ENCODE measurements around the gene MIGA2.
"Not testable (repeated sequence)": the region's sequence is repeated elsewhere in the genome, so short reads cannot be mapped to it uniquely, and the experiment has no call there.

The MIGA2 gene

GRCh38 chr9:129101279-129101678 lies 64.9 kb downstream of the MIGA2 start:
- no peak for DNase-seq (ENCODE audit: low spot score)

DNA sequence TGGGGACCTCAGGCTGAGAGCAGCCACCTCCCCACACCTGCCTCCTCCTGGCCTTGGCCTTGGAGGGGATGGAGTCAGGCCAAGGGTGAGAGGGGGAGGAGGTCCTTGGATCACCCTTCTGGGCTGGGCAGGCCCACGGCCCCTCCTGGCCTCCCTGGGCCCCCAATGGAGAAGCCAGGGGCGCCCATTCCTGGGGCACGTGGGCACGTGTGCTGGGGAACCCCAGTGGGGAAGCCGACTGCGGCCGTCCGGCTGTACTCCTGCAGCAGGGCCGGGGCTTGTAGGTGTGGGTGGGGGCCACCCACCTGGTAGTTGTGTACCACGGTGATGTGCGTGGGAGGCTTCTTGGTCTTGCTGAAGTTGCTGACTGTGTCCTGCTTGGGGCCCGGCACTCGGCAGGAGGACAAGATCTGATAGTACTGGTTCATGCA lies 65.7 kb downstream of the MIGA2 start:
- no peak for DNase-seq (ENCODE audit: low spot score)

- peak; percentile 45 for DNase-seq (ENCODE audit: low spot score)
Measured at GRCh38 chr9:129102791-129103594, 66.6 kb downstream of the MIGA2 start.

DNA sequence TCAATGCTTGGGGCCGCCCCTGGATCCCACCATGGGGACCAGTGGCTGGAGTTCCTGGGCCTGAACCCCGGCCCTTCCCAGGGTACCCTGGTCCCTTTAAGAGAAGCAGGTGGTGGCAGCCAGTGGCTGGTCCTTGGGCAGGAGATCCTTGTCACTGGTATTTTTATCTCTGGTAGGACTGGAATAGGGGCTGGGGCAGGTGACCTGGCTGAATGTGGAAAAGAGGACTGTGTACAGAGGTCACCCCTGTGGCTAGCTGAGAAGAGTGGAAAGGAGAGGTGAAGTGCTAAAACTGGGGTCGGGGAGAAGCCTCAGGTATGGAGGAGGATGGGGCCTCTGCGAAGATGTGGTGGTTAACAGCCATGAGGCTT lies 67.2 kb downstream of the MIGA2 start:
- DNase-seq (ENCODE audit: low spot score) = no peak

DNA sequence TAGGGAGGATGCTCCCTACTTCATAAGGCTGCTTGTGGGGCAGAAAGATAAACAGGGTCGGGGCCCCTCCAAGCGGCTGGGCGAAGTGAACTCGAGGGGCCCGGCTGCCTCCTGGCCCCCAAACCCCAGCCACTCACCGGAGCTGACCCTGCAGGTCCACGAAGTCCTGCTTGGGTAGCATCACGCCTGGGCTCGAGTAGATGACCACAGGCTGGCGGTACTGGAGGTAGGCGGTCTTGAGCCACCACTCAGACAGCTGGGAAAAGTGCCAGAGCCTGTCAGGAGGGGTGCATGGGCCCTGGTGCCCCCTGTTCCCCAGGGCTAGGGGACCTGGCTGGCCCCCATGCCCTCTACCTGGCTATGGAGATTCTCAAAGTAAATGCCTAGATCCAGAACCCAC lies 67.6 kb downstream of the MIGA2 start:
- no peak for DNase-seq (ENCODE audit: low spot score)

DNA sequence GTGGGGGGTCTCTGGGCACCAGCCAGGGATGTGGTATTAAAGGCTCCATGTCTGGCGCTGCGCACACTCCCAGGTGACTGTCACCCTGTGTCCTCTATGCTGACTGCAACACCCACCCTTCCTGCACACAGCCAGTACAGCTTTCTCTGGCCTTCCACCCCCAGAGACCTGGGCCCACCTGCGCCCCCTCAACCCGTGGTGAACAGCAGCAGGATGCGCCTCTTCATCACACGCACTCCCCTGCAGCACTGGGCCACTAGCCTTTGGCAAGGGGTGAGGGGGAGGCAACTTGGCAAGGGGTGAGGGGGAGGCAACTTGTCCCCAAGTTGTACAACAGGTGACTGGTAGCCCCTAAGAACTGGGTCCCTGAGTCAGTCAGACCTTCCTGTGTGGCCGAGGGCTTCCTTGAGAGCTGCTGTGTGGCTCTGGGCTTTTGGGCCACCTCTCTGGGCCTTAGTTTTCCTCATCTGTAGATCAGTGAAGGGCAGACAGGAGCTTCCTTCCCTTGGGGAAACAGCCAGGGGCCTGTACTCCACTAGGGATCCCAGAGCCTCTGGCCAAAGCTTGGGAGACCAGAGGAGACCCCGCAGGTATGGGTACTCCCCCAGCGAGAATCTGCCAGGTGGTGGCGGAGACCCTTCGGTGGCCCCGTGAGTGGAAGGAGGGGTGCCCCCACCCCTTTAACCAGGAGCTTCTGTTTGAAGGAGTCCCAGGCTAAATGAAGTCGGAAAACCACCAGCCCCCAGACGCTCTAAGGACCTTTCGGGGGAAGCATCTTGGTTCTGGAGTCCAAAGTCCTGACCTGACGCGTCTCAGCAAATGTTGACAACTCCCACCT lies 69.7 kb downstream of the MIGA2 start:
- no peak for DNase-seq (ENCODE audit: low spot score)

DNA sequence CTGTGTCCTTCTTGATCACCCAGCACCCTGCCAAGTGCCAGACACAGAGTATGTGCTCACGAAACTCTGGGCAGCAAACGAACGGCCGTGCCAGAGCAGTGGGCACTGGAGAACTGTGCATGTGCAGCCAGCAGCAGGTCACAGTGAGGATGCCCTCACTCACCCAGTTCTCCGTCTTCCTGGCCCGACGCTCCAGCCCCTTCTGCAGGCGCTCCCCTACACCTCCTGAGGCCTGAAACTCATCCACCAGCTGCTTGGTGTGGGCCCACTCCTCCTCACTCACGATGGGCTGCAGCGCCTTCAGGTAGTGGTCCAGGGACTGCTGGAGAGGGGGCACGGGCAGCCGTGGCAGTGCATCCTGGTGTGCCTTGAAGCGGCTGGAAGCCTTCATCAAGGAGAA lies 71.2 kb downstream of the MIGA2 start:
- DNase-seq (ENCODE audit: low spot score) = no peak

DNA sequence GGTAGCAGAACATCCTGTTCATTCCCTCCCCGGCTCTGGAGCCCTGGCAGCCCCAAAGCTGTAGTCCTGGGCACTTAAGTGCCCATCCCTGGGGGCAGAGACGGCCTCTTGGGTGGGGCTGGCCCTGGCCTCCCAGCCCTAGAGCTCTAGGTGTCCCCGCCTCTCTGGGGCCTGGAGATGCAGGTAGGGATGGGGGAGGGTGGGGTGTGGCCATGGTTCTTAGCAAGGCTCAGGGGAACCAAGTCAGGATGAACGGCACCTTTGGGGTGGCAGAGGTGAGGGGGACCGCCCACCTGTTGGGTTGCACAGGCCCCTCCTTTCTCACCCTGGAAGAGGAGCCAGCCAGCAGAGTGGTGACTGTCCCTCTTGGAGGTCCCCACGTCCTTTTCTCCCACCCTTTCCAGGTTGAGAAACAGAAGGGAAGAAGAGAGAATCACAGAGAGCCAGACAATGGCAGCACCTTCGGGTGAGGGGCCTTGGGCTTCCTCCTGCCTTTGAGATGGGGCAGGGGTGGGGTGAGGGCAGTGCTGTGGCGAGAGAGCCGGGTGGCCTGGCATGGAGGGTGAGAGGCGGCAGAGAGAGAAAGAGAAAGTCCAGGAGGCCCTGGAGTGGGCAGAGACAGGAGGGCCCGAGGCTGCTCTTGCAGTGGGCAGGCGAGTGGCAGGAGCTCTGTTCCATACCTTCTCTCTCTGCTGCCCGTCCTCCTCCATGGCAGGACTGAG lies 71.8 kb downstream of the MIGA2 start:
- DNase-seq (ENCODE audit: low spot score) = no peak

DNA sequence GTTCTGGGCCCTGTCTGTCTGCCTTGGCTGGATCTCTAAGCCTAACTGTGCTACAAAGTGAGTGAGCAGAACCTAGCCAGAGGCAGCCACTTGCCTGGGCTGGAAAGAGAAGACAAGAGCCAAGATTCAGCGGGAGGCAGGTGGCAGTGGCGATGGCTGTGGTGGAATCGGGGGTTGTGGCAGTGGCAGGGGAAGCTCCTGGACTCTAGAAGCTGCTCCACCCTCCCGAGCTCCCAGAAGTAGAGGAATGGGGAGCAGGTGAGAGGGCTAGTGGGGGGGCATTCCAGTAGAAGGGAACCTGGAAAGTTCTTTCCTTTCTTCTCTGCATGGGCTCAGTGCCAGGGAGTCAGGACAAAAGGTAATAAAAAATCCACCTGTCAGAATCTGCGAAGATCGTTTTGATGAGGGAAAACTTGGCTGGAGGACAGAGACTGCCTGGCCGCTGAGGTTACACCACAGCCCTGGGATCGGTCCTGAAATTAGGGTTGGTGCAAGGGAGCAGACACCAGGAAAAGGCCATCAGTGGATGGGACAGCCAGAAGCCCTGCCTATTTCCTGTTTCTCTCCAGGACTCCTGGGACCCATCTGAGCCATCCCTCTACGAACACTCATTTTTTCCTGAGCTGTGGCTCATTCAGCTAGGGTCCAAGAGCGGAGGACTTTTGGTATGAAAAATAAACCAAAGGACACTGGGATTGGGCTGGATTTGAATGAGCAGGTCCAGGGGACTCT lies 72.5 kb downstream of the MIGA2 start:
- no peak for DNase-seq (ENCODE audit: low spot score)

- DNase-seq (ENCODE audit: low spot score) = peak; percentile 30
Measured at GRCh38 chr9:129109537-129109903, 73.1 kb downstream of the MIGA2 start.

DNA sequence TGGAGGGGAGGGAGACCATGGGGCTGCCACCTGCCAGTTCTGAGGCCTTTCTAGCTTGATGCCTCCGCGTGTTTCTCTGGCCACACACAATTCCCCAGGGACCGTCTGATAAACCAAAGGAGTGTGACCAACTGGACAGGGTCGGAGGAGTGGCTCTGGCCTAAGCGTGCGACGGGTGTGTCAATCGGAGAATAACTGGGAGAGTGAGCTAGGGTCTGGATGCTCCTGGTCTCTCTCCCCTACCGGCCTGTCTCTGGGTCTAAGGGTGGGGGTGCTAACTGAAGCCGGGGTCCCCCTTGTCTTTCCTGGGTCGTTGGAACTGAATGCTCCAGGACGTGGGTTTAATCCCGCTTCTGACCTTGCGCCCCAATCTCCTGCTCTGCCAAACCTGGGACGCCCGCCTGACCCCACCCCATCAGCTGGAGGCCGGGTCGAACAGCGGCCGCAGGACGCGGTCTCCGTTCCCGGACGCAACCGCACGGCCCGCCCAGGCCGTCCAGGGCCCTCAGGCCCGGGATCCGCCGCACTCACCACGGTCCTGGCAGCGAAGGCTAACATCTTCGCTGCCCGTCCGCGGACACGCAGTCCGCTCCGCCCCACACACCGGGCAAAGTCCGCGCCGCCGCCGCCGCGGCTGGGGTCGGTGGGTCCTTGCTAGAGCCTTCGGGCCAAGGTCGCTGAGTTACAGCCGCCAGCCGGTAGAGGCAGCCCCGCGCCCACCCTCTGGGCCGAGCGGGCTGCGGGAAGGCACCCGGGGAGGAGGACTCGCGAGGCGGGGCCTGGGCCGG lies 73.7 kb downstream of the MIGA2 start:
- no peak for DNase-seq (ENCODE audit: low spot score)

DNA sequence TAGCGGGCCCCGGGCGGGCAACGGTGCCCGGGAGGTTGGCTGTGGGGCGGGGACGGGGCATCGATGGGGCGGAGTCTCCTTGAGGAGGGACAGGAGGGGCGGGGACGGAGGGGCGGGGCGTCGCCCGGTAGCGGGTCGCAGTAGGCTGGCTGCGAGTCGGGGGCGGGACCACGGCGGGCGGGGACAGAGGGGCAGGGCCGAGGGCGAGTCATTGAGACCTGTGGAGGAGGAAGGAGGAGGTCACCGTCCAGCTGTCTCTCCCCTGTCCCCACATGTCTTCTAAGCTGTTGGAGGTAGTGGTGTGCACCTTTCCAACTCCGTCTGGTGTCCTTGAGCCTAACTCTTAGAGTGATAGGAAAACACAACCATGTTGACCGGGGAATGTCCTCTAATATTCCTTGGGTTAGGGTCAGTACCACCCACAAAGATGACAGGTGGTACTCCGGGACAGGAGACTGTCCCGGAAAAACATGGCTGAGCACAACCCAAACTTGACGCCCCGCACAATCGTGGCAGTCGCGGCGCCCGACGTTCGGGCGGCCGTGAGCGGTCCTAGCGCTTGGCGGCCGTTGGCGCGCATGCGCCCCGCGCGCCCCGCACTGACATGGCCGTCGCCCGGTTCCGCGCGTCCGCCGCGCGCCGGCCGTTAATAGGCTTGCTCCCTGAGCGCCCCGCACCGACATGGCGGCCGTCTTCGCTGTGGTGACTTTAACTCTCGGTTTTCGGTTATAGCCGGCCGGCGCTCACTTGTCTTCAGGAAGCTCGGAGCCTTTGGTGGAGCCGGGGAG lies 74.5 kb downstream of the MIGA2 start, which contains the start of the genes CRAT and PTPA:
Gene CRAT (minus strand): TSS at position 54 of the 788 bp plus-strand sequence. CDS start 284 bp downstream, outside the sequence.
Gene PTPA (plus strand): TSS at position 676 of the 788 bp plus-strand sequence. CDS start 186 bp downstream, outside the sequence.
- peak; percentile 94 for DNase-seq (ENCODE audit: low spot score)

DNA sequence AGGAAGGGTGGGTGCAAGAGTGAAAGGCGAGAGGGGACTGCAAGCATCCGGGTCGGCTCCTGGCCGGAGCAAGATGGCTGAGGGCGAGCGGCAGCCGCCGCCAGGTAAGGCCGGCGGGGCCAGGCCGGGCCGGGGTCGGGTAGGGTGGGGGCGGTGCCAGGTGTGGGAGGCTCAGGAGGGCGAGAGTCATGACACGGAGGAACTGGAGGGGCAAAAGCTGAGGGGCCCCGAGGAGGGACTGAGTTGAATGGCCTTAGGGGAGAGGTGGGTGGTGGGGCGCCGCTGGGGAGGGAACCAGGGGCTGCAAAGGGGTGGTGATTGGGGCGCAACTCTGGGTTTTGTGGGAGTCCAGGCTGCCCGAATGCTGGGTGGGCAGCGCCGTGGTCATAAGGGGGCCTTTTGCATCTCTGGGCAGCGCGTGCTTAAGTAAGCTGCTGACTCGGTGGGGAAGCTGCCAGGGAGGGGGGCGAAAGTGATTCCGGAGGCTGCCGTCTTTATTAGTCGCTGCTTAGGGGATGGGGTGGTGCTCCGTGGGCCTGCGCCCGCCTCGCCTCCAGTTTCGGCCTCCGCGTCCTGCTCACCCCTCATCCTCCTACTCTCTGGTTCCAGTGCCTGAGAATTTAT lies 75.2 kb downstream of the MIGA2 start:
- peak; percentile 57 for DNase-seq (ENCODE audit: low spot score)

DNA sequence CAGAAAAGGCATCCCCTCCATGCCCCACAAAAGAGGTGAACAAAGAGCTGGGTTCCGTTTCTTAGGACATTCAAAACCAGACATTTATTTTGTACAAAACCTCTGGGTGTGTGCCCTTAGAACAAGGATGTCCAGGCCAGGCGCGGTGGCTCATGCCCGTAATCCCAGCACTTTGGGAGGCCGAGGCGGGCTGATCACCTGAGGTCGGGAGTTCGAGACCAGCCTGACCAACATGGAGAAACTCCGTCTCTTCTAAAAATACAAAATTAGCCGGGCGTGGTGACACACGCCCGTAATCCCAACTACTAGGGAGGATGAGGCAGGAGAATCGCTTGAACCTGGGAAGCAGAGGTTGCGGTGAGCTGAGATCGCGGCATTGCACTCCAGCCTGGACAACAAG lies 76.1 kb downstream of the MIGA2 start:
- DNase-seq (ENCODE audit: low spot score) = not testable (repeated sequence)

DNA sequence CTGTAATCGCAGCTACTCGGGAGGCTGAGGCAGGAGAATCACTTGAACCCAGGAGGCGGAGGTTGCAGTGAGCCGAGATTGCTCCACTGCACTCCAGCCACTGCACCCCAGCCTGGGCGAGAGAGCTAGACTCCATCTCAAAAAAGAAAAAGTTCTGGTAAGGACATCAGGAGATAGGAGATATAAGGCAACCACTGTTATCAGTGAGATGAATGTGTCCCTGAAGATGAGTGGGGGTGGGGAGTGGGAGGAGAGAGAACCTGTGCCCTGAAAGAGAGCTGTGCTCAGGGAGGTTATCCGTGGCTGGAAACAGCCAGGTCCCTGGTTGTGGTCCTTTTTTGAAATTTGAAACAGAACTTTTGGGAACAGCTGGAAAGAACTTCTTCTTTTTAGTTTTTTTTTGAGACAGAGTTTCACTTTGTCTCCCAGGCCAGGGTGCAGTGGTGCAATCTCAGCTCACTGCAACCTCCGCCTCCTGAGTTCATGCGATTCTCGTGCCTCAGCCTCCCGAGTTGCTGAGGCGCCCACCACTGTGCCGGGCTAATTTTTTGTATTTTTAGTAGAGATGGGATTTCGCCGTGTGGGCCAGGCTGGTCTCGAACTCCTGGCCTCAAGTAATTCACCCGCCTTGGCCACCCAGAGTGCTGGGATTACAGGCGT lies 77.3 kb downstream of the MIGA2 start:
- no peak for DNase-seq (ENCODE audit: low spot score)

- no peak for DNase-seq (ENCODE audit: low spot score)
Measured at GRCh38 chr9:129118799-129119198, 82.4 kb downstream of the MIGA2 start.

GRCh38 chr9:129121483-129121882 lies 85.1 kb downstream of the MIGA2 start:
- no peak for DNase-seq (ENCODE audit: low spot score)
